SK-N-SH (cell line): Measurements from ENCODE around the gene MORF4L1.

Source experiments
- EP300 ChIP-seq, 2 experiments: IDR thresholded peaks; 2 replicates each; pipeline versions ENCODE4 v1.4.0 to v1.6.1; 2012; ENCODE audit warnings: borderline replicate concordance in 1 of 2, low read depth in 1 of 2, low read length in 1 of 2
- EZH2phosphoT487 ChIP-seq: fragments of 200-600 bp; sonication (generic); IDR thresholded peaks from 2 replicates; pipeline ENCODE4 v1.6.1; 2017; ENCODE audit warnings: low read depth, mixed run types, mild to moderate bottlenecking, antibody characterized with exemption, moderate library complexity, borderline replicate concordance
- FOXJ3 ChIP-seq: sonication (generic); formaldehyde crosslinking; IDR thresholded peaks from 2 replicates; pipeline ENCODE4 v1.5.1; 2020; ENCODE audit warnings: mild to moderate bottlenecking, missing genetic modification reagents
- JUND ChIP-seq: IDR thresholded peaks from 2 replicates; pipeline ENCODE4 v1.4.0; 2012
- MXI1 ChIP-seq: IDR thresholded peaks from 2 replicates; pipeline ENCODE4 v1.6.1; 2012; ENCODE audit warnings: mild to moderate bottlenecking, low read depth, low read length, improper control_type of control experiment
- NFIC ChIP-seq: IDR thresholded peaks from 2 replicates; pipeline ENCODE4 v1.4.0; 2012; ENCODE audit warnings: borderline replicate concordance
- POLR2AphosphoS5 ChIP-seq: IDR thresholded peaks from 2 replicates; pipeline ENCODE4 v1.6.1; 2012; ENCODE audit warnings: low read depth, low read length
- RFX5 ChIP-seq: IDR thresholded peaks from 2 replicates; pipeline ENCODE4 v1.6.1; 2012; ENCODE audit warnings: mild to moderate bottlenecking, improper control_type of control experiment, low read length
- SIN3A ChIP-seq: IDR thresholded peaks from 2 replicates; pipeline ENCODE4 v1.6.1; 2012; ENCODE audit warnings: low read depth, mild to moderate bottlenecking, low read length, moderate library complexity, borderline replicate concordance
- SMC3 ChIP-seq: IDR thresholded peaks from 2 replicates; pipeline ENCODE4 v1.6.1; 2012; ENCODE audit warnings: low read depth, low read length, improper control_type of control experiment
- TAF1 ChIP-seq: IDR thresholded peaks from 2 replicates; pipeline ENCODE4 v1.6.1; 2012; ENCODE audit warnings: low read depth, mild to moderate bottlenecking, low read length, moderate library complexity, borderline replicate concordance
- YY1 ChIP-seq: IDR thresholded peaks from 2 replicates; pipeline ENCODE4 v1.4.0; 2012; ENCODE audit warnings: low read depth, mild to moderate bottlenecking
- TF ChIP-seq, protein P1 (sequence below): IDR thresholded peaks from 2 replicates; pipeline ENCODE4 v1.6.1; 2012; ENCODE audit warnings: mild to moderate bottlenecking, low read depth, low read length, moderate library complexity
- TF ChIP-seq, protein P2 (sequence below): fragments of 200-600 bp; sonication (generic); IDR thresholded peaks from 2 replicates; pipeline ENCODE4 v1.6.1; 2017; ENCODE audit warnings: antibody characterized with exemption, mild to moderate bottlenecking, moderate library complexity

DNA sequence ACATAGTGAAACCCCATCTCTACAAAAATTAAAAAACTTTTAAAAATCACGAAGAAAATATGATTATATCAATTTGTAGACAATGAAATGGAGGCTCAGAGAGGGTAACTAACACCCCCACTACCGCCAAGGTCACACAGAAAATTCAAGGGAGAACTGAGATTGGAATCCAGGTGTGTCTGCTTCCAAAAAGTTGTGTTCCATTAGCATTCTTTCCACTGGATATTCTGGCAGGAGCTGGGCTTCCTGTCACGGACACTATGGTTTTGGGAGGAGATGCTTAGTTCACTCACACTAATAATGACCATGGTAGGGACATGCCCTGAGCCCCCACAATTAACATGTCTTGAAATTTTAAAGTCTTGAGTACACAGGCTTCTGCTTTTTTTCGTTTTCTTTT is 43.4 kb downstream of the MORF4L1 start:
- TF ChIP-seq, protein P1, sequence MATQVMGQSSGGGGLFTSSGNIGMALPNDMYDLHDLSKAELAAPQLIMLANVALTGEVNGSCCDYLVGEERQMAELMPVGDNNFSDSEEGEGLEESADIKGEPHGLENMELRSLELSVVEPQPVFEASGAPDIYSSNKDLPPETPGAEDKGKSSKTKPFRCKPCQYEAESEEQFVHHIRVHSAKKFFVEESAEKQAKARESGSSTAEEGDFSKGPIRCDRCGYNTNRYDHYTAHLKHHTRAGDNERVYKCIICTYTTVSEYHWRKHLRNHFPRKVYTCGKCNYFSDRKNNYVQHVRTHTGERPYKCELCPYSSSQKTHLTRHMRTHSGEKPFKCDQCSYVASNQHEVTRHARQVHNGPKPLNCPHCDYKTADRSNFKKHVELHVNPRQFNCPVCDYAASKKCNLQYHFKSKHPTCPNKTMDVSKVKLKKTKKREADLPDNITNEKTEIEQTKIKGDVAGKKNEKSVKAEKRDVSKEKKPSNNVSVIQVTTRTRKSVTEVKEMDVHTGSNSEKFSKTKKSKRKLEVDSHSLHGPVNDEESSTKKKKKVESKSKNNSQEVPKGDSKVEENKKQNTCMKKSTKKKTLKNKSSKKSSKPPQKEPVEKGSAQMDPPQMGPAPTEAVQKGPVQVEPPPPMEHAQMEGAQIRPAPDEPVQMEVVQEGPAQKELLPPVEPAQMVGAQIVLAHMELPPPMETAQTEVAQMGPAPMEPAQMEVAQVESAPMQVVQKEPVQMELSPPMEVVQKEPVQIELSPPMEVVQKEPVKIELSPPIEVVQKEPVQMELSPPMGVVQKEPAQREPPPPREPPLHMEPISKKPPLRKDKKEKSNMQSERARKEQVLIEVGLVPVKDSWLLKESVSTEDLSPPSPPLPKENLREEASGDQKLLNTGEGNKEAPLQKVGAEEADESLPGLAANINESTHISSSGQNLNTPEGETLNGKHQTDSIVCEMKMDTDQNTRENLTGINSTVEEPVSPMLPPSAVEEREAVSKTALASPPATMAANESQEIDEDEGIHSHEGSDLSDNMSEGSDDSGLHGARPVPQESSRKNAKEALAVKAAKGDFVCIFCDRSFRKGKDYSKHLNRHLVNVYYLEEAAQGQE = no peak
- TF ChIP-seq, protein P2, sequence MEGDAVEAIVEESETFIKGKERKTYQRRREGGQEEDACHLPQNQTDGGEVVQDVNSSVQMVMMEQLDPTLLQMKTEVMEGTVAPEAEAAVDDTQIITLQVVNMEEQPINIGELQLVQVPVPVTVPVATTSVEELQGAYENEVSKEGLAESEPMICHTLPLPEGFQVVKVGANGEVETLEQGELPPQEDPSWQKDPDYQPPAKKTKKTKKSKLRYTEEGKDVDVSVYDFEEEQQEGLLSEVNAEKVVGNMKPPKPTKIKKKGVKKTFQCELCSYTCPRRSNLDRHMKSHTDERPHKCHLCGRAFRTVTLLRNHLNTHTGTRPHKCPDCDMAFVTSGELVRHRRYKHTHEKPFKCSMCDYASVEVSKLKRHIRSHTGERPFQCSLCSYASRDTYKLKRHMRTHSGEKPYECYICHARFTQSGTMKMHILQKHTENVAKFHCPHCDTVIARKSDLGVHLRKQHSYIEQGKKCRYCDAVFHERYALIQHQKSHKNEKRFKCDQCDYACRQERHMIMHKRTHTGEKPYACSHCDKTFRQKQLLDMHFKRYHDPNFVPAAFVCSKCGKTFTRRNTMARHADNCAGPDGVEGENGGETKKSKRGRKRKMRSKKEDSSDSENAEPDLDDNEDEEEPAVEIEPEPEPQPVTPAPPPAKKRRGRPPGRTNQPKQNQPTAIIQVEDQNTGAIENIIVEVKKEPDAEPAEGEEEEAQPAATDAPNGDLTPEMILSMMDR = no peak
- TF ChIP-seq SIN3A (no peak), YY1 (no peak), NFIC (no peak), EZH2phosphoT487 (no peak), MXI1 (no peak), RFX5 (no peak), EP300 (IDR thresholded peaks at IDR 0.05; ENCODE audit: borderline replicate concordance in 1 of 2, low read depth in 1 of 2, low read length in 1 of 2) (no peak), POLR2AphosphoS5 (no peak), JUND (no peak), TAF1 (no peak), FOXJ3 (no peak), SMC3 (no peak)
